ENCODE results near the gene CFAP107.
A peak's percentile ranks its signal among the peaks of the same experiment; 100 is the strongest.

CFAP107 gene

GRCh38 chr1:12745126-12745991 lies 641 bp upstream of the CFAP107 start:
- DNase-seq, result no peak

- no peak for DNase-seq
These were observed 2.9 kb downstream of the CFAP107 start for GRCh38 chr1:12748778-12749355.

- no peak for DNase-seq
These were observed 8.7 kb downstream of the CFAP107 start for GRCh38 chr1:12754738-12755137.

GRCh38 chr1:12756273-12756672 lies 10.3 kb downstream of the CFAP107 start:
- no peak for DNase-seq

- DNase-seq, result no peak
These were observed 10.9 kb downstream of the CFAP107 start for GRCh38 chr1:12756768-12757413.

- no peak for DNase-seq
These were observed 11.8 kb downstream of the CFAP107 start for GRCh38 chr1:12757836-12758235.

- peak in 1 of 2 experiments; percentile 1 for DNase-seq
These were observed 14.3 kb downstream of the CFAP107 start for GRCh38 chr1:12760256-12760795.

GRCh38 chr1:12761781-12762180 lies 15.8 kb downstream of the CFAP107 start:
- no peak for DNase-seq

- DNase-seq, result no peak
These were observed 16.8 kb downstream of the CFAP107 start for GRCh38 chr1:12762766-12763165.

GRCh38 chr1:12763479-12763878 lies 17.5 kb downstream of the CFAP107 start:
- DNase-seq, result no peak

- DNase-seq, result no peak
These were observed 18.0 kb downstream of the CFAP107 start for GRCh38 chr1:12764016-12764415.

- DNase-seq, result no peak
These were observed 23.0 kb downstream of the CFAP107 start for GRCh38 chr1:12769031-12769430.

- DNase-seq, result no peak
These were observed 24.0 kb downstream of the CFAP107 start for GRCh38 chr1:12769976-12770505.

GRCh38 chr1:12770620-12771019 lies 24.6 kb downstream of the CFAP107 start:
- DNase-seq, result no peak

GRCh38 chr1:12771186-12771585 lies 25.2 kb downstream of the CFAP107 start:
- DNase-seq, result no peak

- no peak for DNase-seq
These were observed 26.5 kb downstream of the CFAP107 start for GRCh38 chr1:12772520-12772919.

- DNase-seq, result no peak
These were observed 27.4 kb downstream of the CFAP107 start, which contains the start of gene PRAMEF12 for GRCh38 chr1:12773438-12773837. Gene PRAMEF12, plus strand, starts transcription at chr1:12773738. Its CDS starts 1,130 bp downstream, at chr1:12774868.

- no peak for DNase-seq
These were observed 28.9 kb downstream of the CFAP107 start for GRCh38 chr1:12774801-12775345.

GRCh38 chr1:12775443-12775842 lies 29.4 kb downstream of the CFAP107 start:
- DNase-seq, result no peak

GRCh38 chr1:12776801-12777557 lies 31.0 kb downstream of the CFAP107 start:
- no peak for DNase-seq

- no peak for DNase-seq
These were observed 32.1 kb downstream of the CFAP107 start for GRCh38 chr1:12778061-12778460.

GRCh38 chr1:12778907-12779306 lies 32.9 kb downstream of the CFAP107 start:
- peak; percentile 50 to 68 for DNase-seq
